Hematopoietic multipotent progenitor cell treated with erythropoietin and hydrocortisone succinate and interleukin-3 and kit ligand, for 17 days (in vitro differentiated cells): Measurements from ENCODE around the gene SLC24A3.

Source experiments
- DNase-seq: peaks from one replicate; pipeline ENCODE4 v3.0.0-alpha.2; 2015; ENCODE audit warnings: low spot score

SLC24A3 gene

DNA sequence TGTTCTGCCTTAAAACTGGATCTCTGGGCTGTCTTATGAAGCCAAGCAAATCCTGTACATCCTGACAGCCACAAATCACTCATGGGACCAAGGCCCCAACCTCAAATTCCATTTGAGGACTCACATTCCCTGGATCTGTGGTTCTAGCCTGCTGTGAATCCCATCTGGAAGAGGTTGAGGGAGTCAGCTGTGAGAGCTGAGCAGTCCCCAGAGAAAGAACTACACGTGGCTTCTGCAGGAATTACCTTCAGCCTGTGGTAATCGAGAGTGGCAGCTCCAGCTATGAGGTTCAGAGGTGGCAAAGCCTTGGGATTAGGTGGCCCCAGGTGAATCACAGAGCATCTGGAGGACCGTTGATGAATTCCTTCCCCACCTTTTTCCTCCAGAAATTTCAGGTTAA lies 245.2 kb downstream of the SLC24A3 start:
- DNase-seq: no peak

- no peak for DNase-seq
These were observed 247.9 kb downstream of the SLC24A3 start for GRCh38 chr20:19460386-19460785.

DNA sequence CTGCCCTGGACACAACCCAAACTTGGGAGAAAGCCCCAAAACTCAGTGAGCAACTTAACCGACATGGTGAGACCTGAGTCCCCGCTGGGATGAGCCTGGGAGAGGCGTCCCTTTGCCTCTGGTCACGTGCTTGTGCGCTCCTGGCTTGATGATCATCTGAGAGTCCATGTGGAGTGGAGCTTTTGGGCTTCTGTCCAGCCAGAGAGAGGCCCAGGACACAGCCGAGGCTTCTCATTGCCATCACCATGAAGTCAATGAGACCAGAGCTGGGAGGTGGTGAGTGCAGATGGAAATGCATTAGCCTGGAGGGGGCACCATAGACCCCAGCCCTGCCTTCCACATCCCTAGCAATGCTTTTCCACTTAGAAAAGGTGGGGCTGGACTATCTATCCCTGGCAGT lies 250.0 kb downstream of the SLC24A3 start:
- no peak for DNase-seq

DNA sequence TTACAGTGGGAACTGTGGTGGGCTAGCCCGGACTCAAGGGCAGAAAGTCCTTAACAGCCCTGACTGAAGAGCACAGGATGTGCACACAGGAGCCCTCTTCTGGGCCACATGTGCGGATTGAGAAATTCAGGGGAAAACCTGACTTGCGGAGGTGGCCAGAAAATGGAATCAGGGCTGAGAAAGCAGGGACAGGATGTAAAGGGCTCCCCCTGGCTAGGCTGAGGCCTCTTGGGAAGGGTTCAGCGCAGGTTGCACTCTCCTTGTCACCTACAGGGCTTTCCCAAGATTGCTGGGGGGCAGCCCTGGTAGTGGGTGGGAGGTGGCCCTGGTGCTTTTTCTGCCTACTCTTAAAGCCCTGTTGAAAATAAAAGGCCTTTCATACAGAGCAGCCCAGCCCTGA lies 251.2 kb downstream of the SLC24A3 start:
- no peak for DNase-seq

DNA sequence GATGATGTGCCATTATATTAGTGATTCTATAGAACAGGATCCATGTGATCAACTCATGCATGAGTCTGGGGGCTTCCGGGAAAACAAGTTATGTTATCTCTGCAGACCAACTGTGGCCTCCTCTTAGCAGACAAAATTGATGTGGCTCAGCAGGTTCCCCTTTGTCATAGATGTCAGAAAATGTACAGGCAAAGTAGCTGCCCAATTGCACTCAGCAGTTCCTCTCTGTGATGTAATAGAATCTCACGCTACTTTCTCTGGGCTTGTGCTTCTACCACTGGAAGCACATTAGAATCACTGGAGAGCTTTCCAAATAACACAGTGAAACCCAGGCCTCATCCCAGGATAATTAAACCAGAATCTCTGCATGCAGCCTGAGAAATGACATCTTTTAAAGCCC lies 253.1 kb downstream of the SLC24A3 start:
- DNase-seq: no peak

DNA sequence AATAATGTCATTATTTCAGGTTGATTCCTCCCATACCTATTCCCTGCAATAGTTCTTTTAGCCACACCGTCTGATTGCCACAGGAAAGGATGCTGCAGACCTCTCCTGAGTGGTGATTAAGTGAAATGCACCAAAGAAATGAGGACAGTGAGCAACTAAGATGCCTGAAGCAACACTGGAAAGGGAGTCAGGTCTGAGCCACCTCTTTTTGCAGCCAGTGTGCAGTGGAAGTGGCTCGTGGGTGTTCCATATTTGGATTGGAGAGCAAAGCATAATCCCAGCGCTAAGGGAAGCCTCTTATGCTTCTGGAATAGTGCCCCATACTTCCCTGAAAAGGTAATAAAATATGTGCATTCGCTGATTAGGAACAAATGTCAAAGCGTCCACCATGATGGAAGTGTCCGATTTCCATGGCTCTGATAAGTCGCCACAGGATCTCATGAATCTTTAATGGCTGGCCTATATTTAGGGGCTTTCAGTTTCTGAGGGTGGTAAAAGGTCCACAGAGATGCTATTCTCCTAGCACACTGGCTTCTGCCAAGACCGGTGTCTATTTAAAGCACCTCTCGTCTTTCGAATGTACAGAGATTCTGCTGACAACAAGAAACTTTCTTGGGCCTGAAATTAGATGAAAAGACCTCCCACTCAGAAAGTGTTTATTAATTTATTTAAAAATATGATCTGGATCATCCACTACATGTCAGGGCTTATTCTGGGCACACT lies 253.9 kb downstream of the SLC24A3 start:
- no peak for DNase-seq

- no peak for DNase-seq
These were observed 260.9 kb downstream of the SLC24A3 start for GRCh38 chr20:19473216-19473921.

- no peak for DNase-seq
These were observed 261.5 kb downstream of the SLC24A3 start for GRCh38 chr20:19473922-19474286.

- DNase-seq: no peak
These were observed 266.0 kb downstream of the SLC24A3 start for GRCh38 chr20:19478320-19478895.

DNA sequence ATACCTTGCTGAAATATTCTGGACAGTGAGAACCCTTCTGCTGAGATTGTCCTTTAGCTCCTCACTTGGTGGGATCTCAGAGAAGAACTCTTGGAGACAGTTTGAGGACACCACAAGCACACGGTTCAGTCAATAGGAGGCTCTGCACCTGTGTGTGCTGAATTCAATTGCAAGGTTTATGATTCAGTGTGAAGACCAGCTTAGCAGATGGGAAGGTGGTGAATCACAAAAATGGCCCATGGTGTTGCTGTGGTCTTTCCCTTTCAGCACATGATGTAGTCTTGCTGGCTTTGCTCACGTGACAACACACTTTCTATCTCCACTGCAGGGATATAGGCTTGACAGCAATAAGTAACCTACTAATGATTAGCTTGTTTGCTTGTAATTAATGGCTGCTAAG lies 270.3 kb downstream of the SLC24A3 start:
- no peak for DNase-seq

DNA sequence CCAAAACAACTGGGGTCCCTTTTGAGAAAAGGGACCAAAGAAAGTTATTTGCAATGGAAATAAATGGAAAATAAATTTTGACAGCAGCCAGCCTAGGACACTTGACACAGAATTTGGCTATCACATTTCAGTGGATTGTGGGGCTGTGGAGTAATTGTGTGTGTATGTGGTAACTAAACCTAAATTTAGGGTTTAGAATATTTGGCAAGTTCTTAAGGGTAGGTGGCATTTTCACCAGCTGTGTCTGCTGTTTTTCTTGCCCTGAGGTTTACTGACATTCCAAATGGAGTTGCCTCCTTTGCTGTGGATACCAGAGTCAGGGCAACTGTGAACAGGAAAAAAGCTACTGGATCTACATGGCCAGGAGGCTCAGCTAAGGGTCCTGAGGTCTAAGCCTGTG lies 270.9 kb downstream of the SLC24A3 start:
- no peak for DNase-seq

DNA sequence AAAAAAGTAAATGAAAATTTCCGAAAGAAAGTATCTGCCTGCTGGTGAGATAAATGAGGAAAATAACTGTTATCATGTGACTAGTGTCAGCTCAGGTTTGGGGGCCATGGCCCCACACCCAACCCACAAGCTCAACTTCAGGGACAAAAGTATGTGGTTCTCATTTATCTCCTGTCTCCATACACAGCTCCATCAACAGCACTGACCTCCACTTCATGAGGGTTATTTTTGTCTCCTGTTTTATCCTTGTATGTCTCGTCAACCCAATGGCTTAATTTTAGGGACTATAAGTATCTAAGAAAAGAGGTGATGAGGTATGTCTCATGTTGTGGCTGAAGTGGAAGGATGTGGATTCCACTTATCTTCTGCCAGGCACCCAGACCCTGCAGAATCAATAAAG lies 274.0 kb downstream of the SLC24A3 start:
- DNase-seq: no peak

DNA sequence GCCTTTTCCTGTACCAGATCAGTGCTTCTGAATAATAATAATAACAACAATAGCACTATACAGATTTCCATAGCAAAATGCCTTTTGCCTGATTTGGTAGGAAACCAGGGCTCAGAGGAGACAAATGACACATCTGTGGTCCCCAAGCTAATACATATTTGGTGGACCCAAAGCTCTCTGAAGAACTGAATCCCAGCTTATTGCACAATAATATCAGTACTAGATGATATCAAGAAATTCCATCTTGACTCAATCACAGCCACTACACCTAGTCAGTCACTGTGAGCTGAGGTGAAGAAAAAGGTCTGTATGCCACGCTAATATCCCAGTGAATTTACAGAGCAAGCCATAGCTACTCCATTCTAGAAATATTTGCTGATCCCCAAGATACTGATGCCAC lies 275.0 kb downstream of the SLC24A3 start:
- DNase-seq: no peak

DNA sequence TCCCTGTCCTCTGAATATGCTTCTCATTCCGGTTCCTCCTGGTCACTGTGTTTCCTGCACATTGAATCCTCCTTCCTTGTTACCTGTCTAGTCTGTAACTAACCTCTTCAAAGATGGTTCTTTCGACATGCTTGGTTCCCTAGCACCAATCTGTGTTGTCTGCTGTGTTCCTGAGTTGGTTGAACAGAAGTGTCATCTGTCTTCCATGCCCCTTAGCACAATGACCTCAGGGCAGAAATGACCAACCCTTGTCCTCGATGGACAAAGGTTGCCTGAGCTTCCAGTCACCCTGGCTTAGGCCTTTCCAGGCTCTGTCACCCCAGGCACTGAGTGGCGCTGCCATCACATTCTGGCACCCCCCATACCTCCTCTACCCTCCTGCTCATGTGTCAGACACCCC lies 278.8 kb downstream of the SLC24A3 start:
- DNase-seq: no peak

DNA sequence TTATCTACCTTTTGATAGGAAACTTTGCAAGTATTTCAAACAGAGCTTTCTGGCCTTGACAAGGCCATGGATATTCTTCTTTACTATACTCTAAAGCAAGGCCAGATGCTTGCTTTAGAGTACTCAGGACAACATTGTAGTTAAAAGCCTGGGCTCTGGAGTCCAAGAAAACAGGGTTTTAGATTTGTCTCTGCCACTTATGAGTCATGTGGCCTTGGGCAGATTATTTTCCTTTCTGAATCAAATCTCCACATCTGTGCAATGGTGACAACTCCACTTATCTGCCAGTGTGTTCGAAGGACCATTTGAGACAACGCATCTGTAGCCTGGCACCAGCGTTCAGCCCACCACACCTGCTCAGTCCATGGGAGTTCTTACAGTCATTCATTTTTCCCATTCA lies 279.7 kb downstream of the SLC24A3 start:
- no peak for DNase-seq

- DNase-seq: no peak
These were observed 280.4 kb downstream of the SLC24A3 start for GRCh38 chr20:19492687-19493336.

DNA sequence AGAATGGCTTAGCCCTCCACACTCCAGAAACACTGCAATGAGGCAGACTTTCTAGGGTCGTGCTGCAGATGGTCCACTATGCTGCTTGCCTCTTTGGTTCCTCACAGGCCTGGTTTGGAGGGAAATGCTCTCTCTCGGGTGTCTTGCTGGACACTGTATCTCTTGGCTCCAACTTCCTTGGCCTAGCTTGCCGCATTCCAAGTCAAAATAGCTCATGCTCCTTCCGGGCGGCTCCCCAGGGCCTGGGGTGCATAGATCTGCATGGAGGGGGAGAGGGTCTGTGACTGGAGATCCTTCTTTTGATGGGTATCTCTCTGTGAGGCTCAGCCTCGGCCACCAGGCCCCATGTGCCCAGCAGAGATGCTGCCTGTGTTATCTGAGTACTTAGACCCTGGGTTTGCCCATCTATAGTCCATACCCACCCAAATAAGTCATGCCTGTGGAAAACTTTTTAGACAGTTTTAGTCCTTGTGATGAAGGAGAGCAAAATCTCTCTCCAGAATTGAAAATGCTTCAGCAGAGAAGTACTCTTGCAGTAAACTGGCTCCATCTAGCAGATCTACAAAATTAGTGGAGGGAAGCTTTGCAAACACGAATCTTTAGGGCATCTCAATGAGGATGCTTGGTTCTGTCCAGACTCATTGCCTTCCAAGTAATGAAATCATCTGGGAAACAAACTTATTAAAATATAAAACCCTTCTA lies 281.5 kb downstream of the SLC24A3 start:
- no peak for DNase-seq

DNA sequence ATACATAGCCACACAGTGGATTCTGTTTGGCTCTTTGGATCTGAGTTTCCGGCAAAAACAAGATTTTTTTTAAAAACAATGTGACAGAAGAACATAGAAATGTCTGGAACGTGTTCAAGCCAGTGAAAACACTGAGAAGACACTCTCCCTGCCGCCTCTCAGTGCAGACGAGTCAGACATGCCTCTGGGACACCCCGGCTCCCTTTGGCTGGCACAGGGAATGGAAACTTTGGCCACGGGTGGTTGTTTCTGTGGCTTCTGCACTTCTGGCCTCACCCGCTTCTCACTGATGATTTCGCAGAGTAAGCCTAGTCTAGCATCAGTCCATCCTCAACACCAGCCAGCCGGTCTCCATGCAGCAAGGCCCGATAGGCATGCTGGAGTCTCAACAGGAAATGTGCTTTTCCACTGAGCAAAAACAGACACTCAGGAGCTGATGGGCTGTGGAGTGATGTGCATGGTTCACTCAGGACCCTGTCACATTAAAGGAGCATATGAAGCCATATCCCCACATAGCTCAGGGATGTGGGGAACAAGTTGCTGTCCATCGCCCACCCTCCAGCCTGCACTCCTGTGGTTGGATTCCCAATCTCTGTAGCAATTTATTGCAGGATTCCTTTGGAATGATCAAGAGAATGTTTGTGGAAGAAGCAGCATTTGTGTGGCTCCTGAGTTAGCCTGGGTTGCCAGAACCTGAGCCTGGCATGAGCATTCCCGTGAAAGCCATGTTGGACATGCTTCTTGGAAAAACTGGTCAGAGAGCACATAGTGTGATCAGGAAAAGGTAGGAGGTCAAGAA lies 283.7 kb downstream of the SLC24A3 start:
- no peak for DNase-seq

- DNase-seq: no peak
These were observed 284.6 kb downstream of the SLC24A3 start for GRCh38 chr20:19497064-19497463.

- no peak for DNase-seq
These were observed 286.3 kb downstream of the SLC24A3 start for GRCh38 chr20:19498756-19499155.

GRCh38 chr20:19501476-19502115 lies 289.2 kb downstream of the SLC24A3 start:
- no peak for DNase-seq
